Fibroblast of peridontal ligament (primary cell): Measurements from ENCODE around the gene NINJ2.

Experiments
- DNase-seq: peaks from one replicate; pipeline ENCODE4 v3.0.0-alpha.2; 2010; ENCODE audit errors: extremely low read depth

Gene NINJ2

GRCh38 chr12:614411-614970 is 48.8 kb downstream of the NINJ2 start:
- DNase-seq: no peak

- DNase-seq: no peak
Measured at GRCh38 chr12:613996-614395, 49.2 kb downstream of the NINJ2 start.

GRCh38 chr12:612886-613285 is 50.4 kb downstream of the NINJ2 start:
- no peak for DNase-seq

- DNase-seq: no peak
Measured at GRCh38 chr12:612293-612692, 51.0 kb downstream of the NINJ2 start.

GRCh38 chr12:611721-612120 is 51.5 kb downstream of the NINJ2 start:
- DNase-seq: no peak

GRCh38 chr12:608921-609320 is 54.3 kb downstream of the NINJ2 start:
- DNase-seq: no peak

GRCh38 chr12:608413-608812 is 54.8 kb downstream of the NINJ2 start:
- DNase-seq: no peak

GRCh38 chr12:607541-608001 is 55.7 kb downstream of the NINJ2 start:
- no peak for DNase-seq

- no peak for DNase-seq
Measured at GRCh38 chr12:604956-605355, 58.3 kb downstream of the NINJ2 start.

- DNase-seq: no peak
Measured at GRCh38 chr12:602700-603068, 60.6 kb downstream of the NINJ2 start.

- DNase-seq: no peak
Measured at GRCh38 chr12:601976-602699, 61.1 kb downstream of the NINJ2 start.

- no peak for DNase-seq
Measured at GRCh38 chr12:599756-600155, 63.5 kb downstream of the NINJ2 start.

- no peak for DNase-seq
Measured at GRCh38 chr12:597926-598568, 65.2 kb downstream of the NINJ2 start.

- no peak for DNase-seq
Measured at GRCh38 chr12:593396-594270, 69.6 kb downstream of the NINJ2 start.

GRCh38 chr12:592024-592505 is 71.2 kb downstream of the NINJ2 start:
- no peak for DNase-seq

- no peak for DNase-seq
Measured at GRCh38 chr12:591167-592023, 71.8 kb downstream of the NINJ2 start.

- no peak for DNase-seq
Measured at GRCh38 chr12:590206-590750, 73.0 kb downstream of the NINJ2 start.

GRCh38 chr12:588646-589045 is 74.6 kb downstream of the NINJ2 start:
- no peak for DNase-seq

GRCh38 chr12:588024-588322 is 75.3 kb downstream of the NINJ2 start:
- no peak for DNase-seq

GRCh38 chr12:587132-588023 is 75.9 kb downstream of the NINJ2 start:
- no peak for DNase-seq
